Measurements from ENCODE around the gene CYP27A1. TPM values are rescaled to one million over a fixed set of nuclear protein-coding genes. Genes with fewer than 3 reads are reported as not detected.

Gene CYP27A1
- total and polyA plus RNA-seq, 2 of the 8 experiments (the other 6 are each of a cell fraction or from before 2014, with no cell fraction given) = 5.4 to 14.7 TPM

- POLR2A ChIA-PET (ENCODE audit: partially characterized antibody) = no interaction called here
These were observed 42.1 kb downstream of the CYP27A1 start for GRCh38 chr2:218824004-218824403.

More at GRCh38 chr2:218824004-218824403, 42.1 kb downstream of the CYP27A1 start:
- no peak overlapping the region for H2AK5ac ChIP-seq (ENCODE audit: low read depth, low read length)
- no peak overlapping the region for H3K27ac ChIP-seq (ENCODE audit: low read depth, low read length)
- CTCF ChIA-PET (ENCODE audit: partially characterized antibody) = interaction anchor here (0.6 kb wide), 1 partner anchor 68 kb away, joined by 3 read pairs; no protein-coding TSS in a partner anchor
- no peaks in the 10 kb centered on the region; the same call in 1 of the 2 replicates for H3K79me1 ChIP-seq (ENCODE audit: low read depth, low read length)
- H2BK15ac ChIP-seq (ENCODE audit: low read length) = no peak overlapping the region
- no peak overlapping the region for H4K5ac ChIP-seq (ENCODE audit: insufficient read length, low read depth, low read length)
- no peak overlapping the region for H3K4me2 ChIP-seq (ENCODE audit: insufficient read depth in 1 of 2, low read depth in 2 of 2, low read length in 2 of 2)
- DNase-seq (ENCODE audit: low read depth in 1 of 2, low spot score in 2 of 2) = no peak
- H4K91ac ChIP-seq (replicated peaks; ENCODE audit: insufficient read length, low read length) = no peak overlapping the region
- no peak overlapping the region for H2BK20ac ChIP-seq (ENCODE audit: low read length)
- no peak overlapping the region for H3K18ac ChIP-seq (ENCODE audit: extremely low read depth, low read length)
- no peaks in the 10 kb centered on the region; a peak in 1 of 7 replicates for H3K4me1 ChIP-seq (replicated peaks in 1 of 4; ENCODE audit: control insufficient read depth in 3 of 4, insufficient read depth in 4 of 4, low read length in 3 of 4)
- no peak overlapping the region for H2BK5ac ChIP-seq (ENCODE audit: low read depth, low read length)
- H4K20me1 ChIP-seq (replicated peaks in 1 of 2; ENCODE audit: control insufficient read depth in 1 of 2, insufficient read depth in 2 of 2, low read length in 2 of 2) = no peaks in the 10 kb centered on the region
- no peak overlapping the region for H3K9ac ChIP-seq (replicated peaks in 1 of 4; ENCODE audit: extremely low read depth in 1 of 4, low read depth in 3 of 4, low read length in 3 of 4)
- no peak overlapping the region for H3K4me3 ChIP-seq (ENCODE audit: extremely low read depth in 1 of 4, insufficient read depth in 2 of 4, low read depth in 3 of 4, low read length in 4 of 4)
- no peak overlapping the region for H3K4ac ChIP-seq (replicated peaks; ENCODE audit: insufficient read length, low read depth, low read length)
- H2BK12ac ChIP-seq (ENCODE audit: low read depth, low read length) = no peak overlapping the region
- H2AFZ ChIP-seq (ENCODE audit: low read length) = no peak overlapping the region
- no peak overlapping the region for H3K56ac ChIP-seq (replicated peaks; ENCODE audit: insufficient read length, low read depth, low read length)
- H3K79me2 ChIP-seq (ENCODE audit: control insufficient read depth in 1 of 2, insufficient read depth in 2 of 2, low read length in 2 of 2) = no peaks in the 10 kb centered on the region
- H3K9me3 ChIP-seq (ENCODE audit: insufficient read depth in 2 of 2, low read depth in 1 of 2, low read length in 1 of 2) = no peaks in the 10 kb centered on the region
- no peak overlapping the region for H3K14ac ChIP-seq (ENCODE audit: insufficient read length)
- WGBS, 2 experiments (ENCODE audit: extremely low coverage in 1 of 2, insufficient coverage in 1 of 2, insufficient read length in 1 of 2, insufficient replicate concordance in 2 of 2, low coverage in 1 of 2, low lambda C conversion rate in 2 of 2, missing lambda C conversion rate in 1 of 2) = 87% methylated on average over 7 of the region's 7 CpGs; no CpG with 5 or more reads in 1 of the 2 experiments
- no peaks in the 10 kb centered on the region for H3K27me3 ChIP-seq (replicated peaks in 1 of 4; ENCODE audit: control insufficient read depth in 3 of 4, extremely low read depth in 1 of 4, insufficient read depth in 3 of 4, low read length in 3 of 4)
- H3K23me2 ChIP-seq (ENCODE audit: low read depth, low read length) = no peaks in the 10 kb centered on the region
- no peak overlapping the region for H3K23ac ChIP-seq (ENCODE audit: insufficient read length)
- no peak overlapping the region for H2BK120ac ChIP-seq (replicated peaks; ENCODE audit: low read depth, low read length)
- no peak for FAIRE-seq
- H4K8ac ChIP-seq (ENCODE audit: extremely low read depth, insufficient read depth, low read length) = no peak overlapping the region
- no peak for TF ChIP-seq CHD2 (IDR thresholded peaks at IDR 0.05; ENCODE audit: low read length)
- no peak for TF ChIP-seq BRCA1 (IDR thresholded peaks at IDR 0.05; ENCODE audit: low read depth, low read length)
- TF ChIP-seq CBX8 (IDR thresholded peaks at IDR 0.05; ENCODE audit: borderline replicate concordance, low read depth, low read length) = no peak
- TF ChIP-seq CTBP2 (IDR thresholded peaks at IDR 0.05; ENCODE audit: borderline replicate concordance, insufficient read depth, insufficient read length, low read length) = no peak
- TF ChIP-seq HDAC6 (IDR thresholded peaks at IDR 0.05; ENCODE audit: low read depth, low read length) = no peak
- no peak for TF ChIP-seq BACH1 (IDR thresholded peaks at IDR 0.05; ENCODE audit: low read length)
- TF ChIP-seq SP1 (IDR thresholded peaks at IDR 0.05; ENCODE audit: low read depth, low read length) = no peak
- no peak for TF ChIP-seq TCF12 (IDR thresholded peaks at IDR 0.05; ENCODE audit: low read depth, low read length)
- no peak for TF ChIP-seq POU5F1 (IDR thresholded peaks at IDR 0.05; ENCODE audit: low read depth, low read length)
- no peak for TF ChIP-seq EGR1 (IDR thresholded peaks at IDR 0.05; ENCODE audit: borderline replicate concordance, low read depth, low read length)
- H3K36me3 ChIP-seq (ENCODE audit: control insufficient read depth in 2 of 4, insufficient read depth in 4 of 4, low read length in 3 of 4) = no peaks in the 10 kb centered on the region
